Amygdala (tissue), 56 donors: ENCODE data around the gene NPHS1.

Source experiments
- DNase-seq, 56 donors: peaks; one replicate each; lab custom pipeline; 2025; lab: John Stamatoyannopoulos, UW

NPHS1 gene

GRCh38 chr19:35790981-35791813 lies 61.1 kb downstream of the NPHS1 start:
- no peak for DNase-seq

- DNase-seq = no peak
These were observed 62.0 kb downstream of the NPHS1 start for GRCh38 chr19:35789978-35790944.

- DNase-seq = no peak
These were observed 62.9 kb downstream of the NPHS1 start for GRCh38 chr19:35789195-35789977.

GRCh38 chr19:35788205-35788960 lies 63.9 kb downstream of the NPHS1 start:
- no peak for DNase-seq

- no peak for DNase-seq
These were observed 65.0 kb downstream of the NPHS1 start for GRCh38 chr19:35787227-35787799.

GRCh38 chr19:35786299-35787160 lies 65.8 kb downstream of the NPHS1 start:
- DNase-seq = no peak

- no peak for DNase-seq
These were observed 67.0 kb downstream of the NPHS1 start for GRCh38 chr19:35785339-35785627.

- DNase-seq = no peak
These were observed 67.6 kb downstream of the NPHS1 start for GRCh38 chr19:35784503-35785338.

GRCh38 chr19:35783469-35784434 lies 68.6 kb downstream of the NPHS1 start:
- no peak for DNase-seq

GRCh38 chr19:35782589-35782988 lies 69.7 kb downstream of the NPHS1 start:
- no peak for DNase-seq

GRCh38 chr19:35781650-35782049 lies 70.7 kb downstream of the NPHS1 start:
- DNase-seq = no peak

- no peak for DNase-seq
These were observed 71.6 kb downstream of the NPHS1 start for GRCh38 chr19:35780717-35781116.

- DNase-seq = no peak
These were observed 72.2 kb downstream of the NPHS1 start for GRCh38 chr19:35780058-35780457.

GRCh38 chr19:35779033-35779432 lies 73.3 kb downstream of the NPHS1 start:
- no peak for DNase-seq

- no peak for DNase-seq
These were observed 74.3 kb downstream of the NPHS1 start for GRCh38 chr19:35777961-35778360.

- peak in 23 of 56 donors; percentile 9 to 55 (median 34) for DNase-seq
These were observed 75.0 kb downstream of the NPHS1 start for GRCh38 chr19:35777086-35777841.
